Naive B cell (primary cell): Measurements from ENCODE around the gene CHRNA5. TPM values are rescaled to one million over a fixed set of nuclear protein-coding genes. Genes with fewer than 3 reads are reported as not detected.
"Not testable (repeated sequence)": the region's sequence is repeated elsewhere in the genome, so short reads cannot be mapped to it uniquely, and the experiment has no call there.

Experiments
- ATAC-seq, 2 donors: fragments of 150-1000 bp; cut with Tn5 transposase; 2 replicates each; pipeline ENCODE4 v1.10.0; 2021; ENCODE audit warnings: low read depth in 2 of 2, mild to moderate bottlenecking in 2 of 2, moderate library complexity in 2 of 2
- DNase-seq: peaks from one replicate; pipeline ENCODE4 v3.0.0; 2022
- H3K27ac Mint-ChIP-seq, 6 donors: one replicate each; pipeline ENCODE4 v1.8.0; 2020 to 2022; ENCODE audit warnings: mild to moderate bottlenecking in 6 of 6, mixed read lengths in 6 of 6, moderate library complexity in 5 of 6, inconsistent platforms in 2 of 6
- H3K27me3 Mint-ChIP-seq, 3 donors: one replicate each; pipeline ENCODE4 v1.8.0; 2021 to 2022; ENCODE audit warnings: mixed read lengths in 3 of 3, mild to moderate bottlenecking in 1 of 3
- H3K36me3 Mint-ChIP-seq, 2 donors: one replicate each; pipeline ENCODE4 v1.8.0; 2020 to 2022; ENCODE audit warnings: mixed read lengths in 2 of 2, inconsistent platforms in 1 of 2, mild to moderate bottlenecking in 1 of 2
- H3K4me1 Mint-ChIP-seq, 3 donors: one replicate each; pipeline ENCODE4 v1.8.0; 2020 to 2022; ENCODE audit warnings: mixed read lengths in 3 of 3, inconsistent platforms in 1 of 3, mild to moderate bottlenecking in 1 of 3, moderate library complexity in 1 of 3
- H3K4me3 Mint-ChIP-seq, 8 donors: one replicate each; pipeline ENCODE4 v1.8.0; 2020 to 2022; ENCODE audit warnings: mild to moderate bottlenecking in 8 of 8, mixed read lengths in 8 of 8, moderate library complexity in 8 of 8, inconsistent platforms in 2 of 8
- H3K9me3 Mint-ChIP-seq, 7 donors: one replicate each; pipeline ENCODE4 v1.8.0; 2020 to 2022; ENCODE audit warnings: mixed read lengths in 7 of 7, mild to moderate bottlenecking in 5 of 7, inconsistent platforms in 2 of 7, moderate library complexity in 1 of 7
- polyA plus RNA-seq, 6 donors: library from polyadenylated mRNA; unstranded; fragments of 300-500 nt; fragmentation: Illumina TruSeq; gene quantifications; one replicate each; pipeline ENCODE4 v1.2.3, GENCODE V29; 2021; ENCODE audit warnings: low read depth in 6 of 6

Gene CHRNA5
- under 1 TPM in 2 of 6 donors, not detected in 4; 0.23 to 0.49 TPM for polyA plus RNA-seq

DNA sequence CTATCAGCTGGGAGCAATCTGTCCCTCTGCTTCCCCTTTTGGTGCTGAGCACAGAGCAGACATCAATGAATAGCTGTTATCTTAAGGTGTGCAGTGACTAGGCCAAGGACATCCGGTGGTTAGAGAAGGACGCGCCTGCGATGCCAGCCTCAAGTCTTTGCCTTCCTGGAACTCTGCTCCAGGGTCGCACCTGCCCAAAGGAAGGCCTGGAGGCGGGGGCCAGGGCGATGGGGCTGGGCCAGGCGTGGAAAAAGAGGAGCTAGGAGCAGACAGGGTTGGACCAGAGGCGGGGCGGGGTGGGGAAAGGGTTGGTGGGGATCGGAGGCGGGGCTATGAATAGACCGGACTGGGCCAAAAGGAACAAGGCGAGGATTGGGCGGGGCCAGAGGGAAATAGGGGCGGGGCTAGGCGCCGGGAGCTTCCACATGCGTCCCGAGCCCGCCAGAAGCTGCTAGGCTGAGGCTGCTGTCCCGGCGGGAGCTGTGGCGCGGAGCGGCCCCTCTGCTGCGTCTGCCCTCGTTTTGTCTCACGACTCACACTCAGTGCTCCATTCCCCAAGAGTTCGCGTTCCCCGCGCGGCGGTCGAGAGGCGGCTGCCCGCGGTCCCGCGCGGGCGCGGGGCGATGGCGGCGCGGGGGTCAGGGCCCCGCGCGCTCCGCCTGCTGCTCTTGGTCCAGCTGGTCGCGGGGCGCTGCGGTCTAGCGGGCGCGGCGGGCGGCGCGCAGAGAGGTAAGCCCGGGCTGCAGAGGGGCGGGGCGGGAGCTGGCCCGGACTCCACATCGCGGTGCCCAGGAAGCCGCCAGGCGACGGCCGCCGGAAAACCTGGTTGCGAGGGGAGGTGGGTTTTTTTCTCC, at the start of gene CHRNA5:
CHRNA5 (plus strand) TSS at position 424 of the 854 bp plus-strand sequence; CDS start at position 624, 200 bp downstream.
- Mint-ChIP-seq H3K27me3 (peaks cover 6 to 34% (median 9%) of the 10 kb centered on the region in 3 donors), H3K9me3 (no peaks in the 10 kb centered on the region), H3K4me3 (peak within 1 kb of the TSS; percentile 87 to 96 (median 92)), H3K4me1 (peaks cover 17 to 23% (median 21%) of the 10 kb centered on the region in 3 donors), H3K36me3 (no peaks in the 10 kb centered on the region), H3K27ac (peak within 1 kb of the TSS in 5 of 6 donors; percentile 47 to 92 (median 71))
- DNase-seq (peak; percentile 63), ATAC-seq (peak; percentile 82 to 87)

DNA sequence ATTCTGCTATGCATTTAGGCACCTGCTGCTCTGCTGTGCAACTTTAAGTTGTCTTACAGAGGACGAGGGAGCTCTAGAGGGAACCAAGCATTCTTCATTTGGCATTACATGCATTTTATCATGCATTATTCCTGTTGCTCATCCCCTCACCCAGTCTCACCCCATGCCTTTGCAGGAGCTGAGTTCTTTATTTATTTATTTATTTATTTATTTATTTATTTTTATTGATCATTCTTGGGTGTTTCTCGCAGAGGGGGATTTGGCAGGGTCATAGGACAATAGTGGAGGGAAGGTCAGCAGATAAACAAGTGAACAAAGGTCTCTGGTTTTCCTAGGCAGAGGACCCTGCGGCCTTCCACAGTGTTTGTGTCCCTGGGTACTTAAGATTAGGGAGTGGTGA, 45.3 kb upstream of the CHRNA5 start:
- not testable (repeated sequence) for H3K36me3 Mint-ChIP-seq, DNase-seq, ATAC-seq, H3K27me3 Mint-ChIP-seq, H3K27ac Mint-ChIP-seq, H3K4me1 Mint-ChIP-seq, H3K4me3 Mint-ChIP-seq
- H3K9me3 Mint-ChIP-seq = peaks cover 0 to 16% (median 5%) of the 10 kb centered on the region in 7 donors

DNA sequence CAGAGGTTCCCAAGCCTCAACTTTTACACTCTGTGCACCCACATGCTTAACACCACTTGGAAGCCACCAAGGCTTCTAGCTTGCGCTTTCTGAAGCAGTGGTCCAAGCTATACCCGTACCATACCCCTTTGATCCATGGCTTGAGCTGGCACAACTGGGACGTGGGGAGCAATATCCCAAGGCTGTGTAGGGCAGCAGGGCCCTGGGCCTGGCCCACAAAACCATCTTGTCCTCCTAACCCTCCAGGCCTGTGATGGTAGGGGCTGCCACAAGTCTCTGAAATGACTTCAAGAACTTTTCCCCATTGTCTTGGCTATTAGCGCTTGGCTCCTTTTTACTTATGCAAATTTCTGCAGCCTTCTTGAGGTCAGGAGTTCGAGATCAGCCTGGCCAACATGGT, 41.1 kb upstream of the CHRNA5 start:
- Mint-ChIP-seq H3K27ac (no peak overlapping the region), H3K4me1 (no peaks in the 10 kb centered on the region), H3K27me3 (peaks cover 0 to 6% (median 5%) of the 10 kb centered on the region in 3 donors), H3K4me3 (no peak overlapping the region), H3K9me3 (peaks cover 0 to 16% (median 5%) of the 10 kb centered on the region in 7 donors), H3K36me3 (no peaks in the 10 kb centered on the region)
- DNase-seq (no peak), ATAC-seq (no peak)

DNA sequence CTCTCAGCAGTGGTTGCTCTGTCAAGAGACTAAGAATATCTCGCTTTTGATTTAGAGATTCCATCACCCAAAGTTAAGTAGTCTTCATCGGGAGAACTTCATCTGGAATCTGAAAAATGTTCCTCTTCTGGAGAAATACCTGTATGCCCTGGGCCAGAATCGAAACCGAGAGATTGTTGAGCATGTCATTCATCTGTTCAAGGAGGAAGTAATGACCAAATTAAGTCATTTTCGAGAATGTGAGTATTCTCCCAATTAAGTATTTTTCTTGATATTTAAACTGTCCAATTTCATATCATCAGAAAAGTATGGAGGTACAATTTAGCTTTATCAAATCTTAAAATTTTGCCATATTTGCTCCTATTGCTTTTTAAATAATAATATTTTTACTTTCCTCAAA, 38.0 kb upstream of the CHRNA5 start:
- DNase-seq = no peak
- peaks cover 0 to 6% (median 5%) of the 10 kb centered on the region in 3 donors for H3K27me3 Mint-ChIP-seq
- peaks cover 0 to 16% (median 5%) of the 10 kb centered on the region in 7 donors for H3K9me3 Mint-ChIP-seq
- H3K4me1 Mint-ChIP-seq = no peaks in the 10 kb centered on the region
- H3K27ac Mint-ChIP-seq = no peak overlapping the region
- no peak overlapping the region for H3K4me3 Mint-ChIP-seq
- no peak for ATAC-seq
- H3K36me3 Mint-ChIP-seq = no peaks in the 10 kb centered on the region

DNA sequence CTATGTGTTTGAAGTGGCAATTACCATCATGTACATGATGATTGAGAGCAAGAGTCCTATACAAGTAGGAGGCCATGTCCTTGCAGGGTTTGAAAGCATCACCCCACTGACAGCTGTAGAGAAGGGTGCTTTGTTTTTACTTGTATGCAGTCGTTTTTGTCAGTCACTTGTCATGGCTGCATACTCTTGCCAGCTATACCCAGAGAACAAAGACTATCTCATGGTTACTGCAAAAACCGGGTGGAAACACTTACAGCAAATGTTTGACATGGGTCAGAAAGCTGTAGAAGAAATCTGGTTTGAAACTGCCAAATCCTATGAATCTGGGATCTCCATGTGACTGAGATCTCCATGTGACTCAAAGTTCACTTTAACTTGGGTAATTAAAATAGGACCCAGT, 32.0 kb upstream of the CHRNA5 start:
- Mint-ChIP-seq H3K9me3 (no peaks in the 10 kb centered on the region), H3K27ac (no peak overlapping the region), H3K4me1 (no peaks in the 10 kb centered on the region), H3K27me3 (peaks cover 0 to 4% (median 0%) of the 10 kb centered on the region in 3 donors), H3K36me3 (no peaks in the 10 kb centered on the region), H3K4me3 (no peak overlapping the region)
- DNase-seq (no peak), ATAC-seq (no peak)

DNA sequence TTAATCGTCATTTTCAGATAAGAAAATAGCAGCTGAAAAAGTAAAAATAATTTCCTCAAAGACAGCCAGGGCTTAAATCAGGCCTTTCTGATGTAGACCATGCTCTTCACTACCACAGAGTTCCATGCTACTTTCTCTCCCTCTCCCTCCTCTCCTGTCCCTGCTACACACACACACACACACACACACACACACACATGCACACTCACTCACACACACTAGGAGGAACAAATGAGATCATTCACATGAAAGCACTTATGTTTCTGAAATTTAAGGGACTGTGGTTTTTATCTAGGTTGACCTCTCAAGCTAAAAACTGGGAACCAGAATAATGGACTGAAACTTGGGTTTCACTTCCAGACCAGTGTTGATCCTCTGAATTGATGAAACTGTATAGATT, 29.2 kb upstream of the CHRNA5 start:
- H3K27ac Mint-ChIP-seq = peak overlapping the region in 1 of 6 donors; percentile 7
- H3K27me3 Mint-ChIP-seq = peaks cover 0 to 4% (median 0%) of the 10 kb centered on the region in 3 donors
- no peak for ATAC-seq
- DNase-seq = no peak
- no peaks in the 10 kb centered on the region for H3K9me3 Mint-ChIP-seq
- H3K36me3 Mint-ChIP-seq = no peaks in the 10 kb centered on the region
- peaks cover under 1 to 15% (median 6%) of the 10 kb centered on the region in 3 donors for H3K4me1 Mint-ChIP-seq
- peak overlapping the region in 1 of 8 donors; percentile 29 for H3K4me3 Mint-ChIP-seq

DNA sequence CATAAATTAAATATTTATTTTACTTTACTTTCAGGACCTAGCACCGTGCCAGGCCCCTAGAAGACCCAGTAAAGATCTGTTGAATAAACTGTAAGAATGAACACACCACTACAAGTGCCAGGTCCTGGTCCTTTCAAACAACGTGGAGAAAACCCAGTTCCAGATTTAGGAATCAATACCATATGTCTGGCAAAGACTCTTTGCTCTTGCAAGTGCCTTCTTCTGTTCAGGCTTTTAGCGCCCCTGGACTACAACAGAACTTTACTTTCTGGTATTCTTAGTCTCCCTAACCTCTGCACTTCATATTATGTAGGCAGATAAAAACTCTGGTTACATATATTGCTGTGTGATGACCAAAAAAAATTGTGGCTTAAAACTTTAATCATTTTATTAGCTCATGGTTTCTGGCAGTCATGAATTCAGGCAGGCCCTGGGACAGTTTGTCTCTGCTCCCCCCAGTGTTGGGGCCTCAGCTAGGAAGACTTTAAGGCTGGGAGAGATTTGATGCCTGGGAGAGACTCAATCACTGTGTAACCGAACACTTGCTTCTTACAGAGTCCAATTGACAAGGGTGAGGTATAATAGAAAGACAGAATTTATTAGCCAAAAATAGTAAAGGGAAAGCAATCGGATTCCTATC, 27.9 kb upstream of the CHRNA5 start:
- H3K27me3 Mint-ChIP-seq = peaks cover 0 to 4% (median 0%) of the 10 kb centered on the region in 3 donors
- H3K27ac Mint-ChIP-seq = no peak overlapping the region
- no peak for ATAC-seq
- H3K4me1 Mint-ChIP-seq = peaks cover 7 to 20% (median 14%) of the 10 kb centered on the region in 3 donors
- no peaks in the 10 kb centered on the region for H3K9me3 Mint-ChIP-seq
- DNase-seq = no peak
- peak overlapping the region in 2 of 8 donors; percentile 6 to 81 for H3K4me3 Mint-ChIP-seq
- H3K36me3 Mint-ChIP-seq = peaks cover 0 to 2% of the 10 kb centered on the region in 2 donors

DNA sequence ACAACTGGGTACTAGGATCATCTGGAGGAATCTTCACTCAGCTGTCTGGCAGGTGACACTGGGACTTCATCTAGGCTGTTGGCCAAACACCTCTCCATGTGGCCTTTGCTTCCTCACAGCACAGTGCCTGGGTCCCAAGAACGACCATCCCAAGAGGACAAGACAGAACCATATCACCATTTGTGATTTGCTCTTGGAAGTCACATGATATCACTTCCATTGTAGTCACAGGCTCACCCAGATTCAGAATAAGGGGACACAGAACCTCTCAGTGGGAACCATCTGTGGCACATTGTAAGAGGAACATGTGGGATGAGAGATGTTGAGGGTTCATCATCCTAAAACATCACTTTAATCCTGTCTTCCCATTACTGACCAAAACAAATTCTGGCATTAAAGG, 27.0 kb upstream of the CHRNA5 start:
- H3K27ac Mint-ChIP-seq = peak overlapping the region in 1 of 6 donors; percentile 71
- H3K9me3 Mint-ChIP-seq = no peaks in the 10 kb centered on the region
- peak overlapping the region in 3 of 8 donors; percentile 52 to 81 (median 59) for H3K4me3 Mint-ChIP-seq
- H3K36me3 Mint-ChIP-seq = peaks cover 0 to 7% of the 10 kb centered on the region in 2 donors
- H3K4me1 Mint-ChIP-seq = peaks cover 7 to 20% (median 18%) of the 10 kb centered on the region in 3 donors
- no peak for ATAC-seq
- no peak for DNase-seq
- H3K27me3 Mint-ChIP-seq = peaks cover 0 to 4% (median 0%) of the 10 kb centered on the region in 3 donors

DNA sequence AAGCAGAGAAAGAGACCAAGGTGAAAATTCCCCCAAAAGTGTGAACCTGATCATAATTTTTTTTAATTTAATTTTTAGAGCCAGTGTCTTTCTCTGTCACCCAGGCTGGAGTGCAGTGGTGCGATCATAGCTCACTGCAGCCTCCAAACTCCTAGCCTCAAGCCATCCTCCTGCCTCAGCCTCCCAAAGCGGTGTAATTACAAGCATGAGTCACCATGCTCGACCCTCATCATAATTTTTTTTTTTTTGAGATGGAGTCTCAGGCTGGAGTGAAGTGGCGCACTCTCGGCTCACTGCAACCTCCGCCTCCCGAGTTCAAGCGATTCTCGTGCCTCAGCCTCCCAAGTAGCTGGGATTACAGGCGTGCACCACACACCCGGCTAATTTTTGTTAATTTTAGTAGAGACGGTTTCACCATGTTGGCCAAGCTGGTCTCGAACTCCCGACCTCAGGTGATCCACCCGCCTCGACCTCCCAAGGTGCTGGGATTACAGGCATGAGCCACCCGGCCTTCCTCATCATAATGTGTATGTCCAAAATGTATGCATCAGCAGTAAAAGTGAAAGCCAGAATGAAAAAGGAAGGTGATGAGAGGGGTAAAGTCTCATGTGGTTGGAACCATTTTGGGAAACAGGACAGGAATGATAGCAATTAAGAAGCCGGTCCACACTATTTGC, 25.7 kb upstream of the CHRNA5 start:
- H3K9me3 Mint-ChIP-seq, ATAC-seq, DNase-seq, H3K27me3 Mint-ChIP-seq, H3K36me3 Mint-ChIP-seq: not testable (repeated sequence)
- peak overlapping the region; percentile 88 to 99 (median 96) for H3K4me3 Mint-ChIP-seq
- peaks cover 7 to 20% (median 18%) of the 10 kb centered on the region in 3 donors for H3K4me1 Mint-ChIP-seq
- H3K27ac Mint-ChIP-seq = peak overlapping the region; percentile 94 to 99 (median 99)

DNA sequence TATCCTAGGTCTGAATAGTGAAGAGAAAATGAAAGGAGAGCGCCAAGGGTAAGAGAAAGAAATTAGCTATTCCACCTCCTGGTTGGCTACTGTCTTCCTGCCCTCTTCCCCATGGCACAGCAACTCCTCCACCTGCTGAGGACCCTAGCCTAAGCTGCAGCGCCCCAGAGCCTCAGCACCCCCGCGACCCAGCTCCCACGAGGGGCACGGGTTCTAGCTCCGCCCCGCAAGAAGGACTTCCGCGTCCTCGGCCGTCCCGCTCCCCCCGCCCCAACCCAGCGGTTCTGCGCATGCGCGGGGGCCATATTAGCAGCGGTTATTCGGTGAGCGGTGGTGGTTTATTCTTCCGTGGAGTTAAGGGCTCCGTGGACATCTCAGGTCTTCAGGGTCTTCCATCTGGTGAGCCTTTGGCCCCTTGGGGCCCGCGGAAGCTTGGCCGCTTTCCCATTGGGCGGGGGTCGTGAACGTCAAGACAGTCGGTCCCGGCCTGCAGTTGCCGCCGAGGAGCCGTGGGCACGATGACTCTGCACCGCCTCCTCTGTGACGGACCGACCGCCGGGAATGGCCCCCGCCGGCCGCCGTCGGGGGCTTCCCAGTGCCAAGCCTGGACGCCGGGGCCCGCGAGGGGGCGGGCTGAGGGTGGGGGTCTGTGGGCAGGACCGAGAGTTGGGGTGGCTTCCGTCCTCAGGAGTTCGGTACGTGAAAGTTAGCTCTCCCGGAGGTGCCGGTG, 25.0 kb upstream of the CHRNA5 start, which contains the start of gene PSMA4:
PSMA4 (plus strand) TSS at position 304 of the 730 bp plus-strand sequence. CDS start 1,484 bp downstream, outside the sequence.
- peaks cover 0 to under 1% (median 0%) of the 10 kb centered on the region in 3 donors for H3K27me3 Mint-ChIP-seq
- H3K27ac Mint-ChIP-seq = peak within 1 kb of the TSS; percentile 94 to 99 (median 99)
- ATAC-seq (peak; percentile 85 to 86), DNase-seq (peak; percentile 96)
- H3K4me3 Mint-ChIP-seq = peak within 1 kb of the TSS; percentile 88 to 99 (median 96)
- H3K9me3 Mint-ChIP-seq = no peaks in the 10 kb centered on the region
- H3K36me3 Mint-ChIP-seq = peaks cover 0 to 7% of the 10 kb centered on the region in 2 donors
- peaks cover 7 to 20% (median 18%) of the 10 kb centered on the region in 3 donors for H3K4me1 Mint-ChIP-seq

DNA sequence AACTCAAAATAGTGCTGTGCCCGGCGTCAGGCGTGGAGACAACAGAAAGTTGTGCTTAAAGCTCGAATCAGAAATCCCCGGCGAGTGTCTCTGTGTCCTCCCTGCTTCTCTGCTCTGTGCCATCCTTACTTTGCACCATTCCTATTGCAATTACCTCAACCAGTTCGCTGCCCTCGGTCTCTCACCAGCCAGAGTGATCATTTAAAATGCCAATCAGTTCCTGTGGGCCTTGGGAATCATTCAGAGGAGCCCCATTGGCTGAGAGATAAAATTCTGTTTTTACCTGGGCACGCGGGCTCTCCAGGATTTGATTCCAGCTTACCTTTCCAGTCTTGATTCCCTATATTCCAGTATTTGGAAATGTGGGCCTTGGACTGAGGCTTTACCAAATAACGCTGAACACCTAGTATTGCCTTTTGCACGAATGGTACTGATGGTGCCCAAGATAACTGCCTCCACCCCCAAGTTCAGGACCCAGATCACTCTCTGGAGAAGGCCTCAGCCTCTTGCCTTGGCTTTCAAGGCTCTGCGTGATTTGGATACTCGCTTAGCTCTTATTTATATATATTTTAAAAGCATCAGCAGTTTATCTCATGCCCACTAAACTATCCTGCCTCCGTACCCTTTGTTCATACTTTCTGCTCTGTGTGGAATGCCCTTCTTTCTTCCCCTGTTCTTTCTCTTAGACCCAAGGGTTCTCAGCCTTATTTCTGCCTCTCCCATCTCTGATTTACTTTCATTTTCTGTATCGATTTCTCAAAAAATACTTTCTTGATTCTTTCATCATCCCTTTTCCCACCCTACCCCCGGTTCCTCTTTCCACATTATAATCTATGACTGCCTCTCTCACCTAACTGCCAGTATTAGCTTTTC, 24.2 kb upstream of the CHRNA5 start:
- Mint-ChIP-seq H3K36me3 (peaks cover 0 to 7% of the 10 kb centered on the region in 2 donors), H3K27ac (peak overlapping the region; percentile 94 to 99 (median 98)), H3K9me3 (no peaks in the 10 kb centered on the region), H3K27me3 (no peaks in the 10 kb centered on the region), H3K4me1 (peaks cover 7 to 20% (median 18%) of the 10 kb centered on the region in 3 donors), H3K4me3 (peak overlapping the region; percentile 88 to 99 (median 96))
- ATAC-seq (no peak), DNase-seq (peak; percentile 18)

DNA sequence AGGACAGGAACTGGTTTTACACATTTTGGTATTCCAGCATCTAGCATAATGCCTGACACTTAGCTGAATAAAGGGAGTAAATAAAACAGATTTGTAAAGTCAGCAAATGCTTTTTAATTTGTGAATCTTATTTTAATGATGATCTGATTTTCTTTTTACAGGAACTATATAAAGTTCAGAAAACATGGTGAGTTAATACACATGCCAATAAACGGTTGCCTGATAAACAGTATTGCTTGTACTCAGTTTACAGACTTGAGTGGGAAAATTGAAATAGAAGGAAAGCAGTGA, 23.6 kb upstream of the CHRNA5 start:
- no peak for ATAC-seq
- no peaks in the 10 kb centered on the region for H3K27me3 Mint-ChIP-seq
- H3K4me1 Mint-ChIP-seq = peaks cover 7 to 20% (median 18%) of the 10 kb centered on the region in 3 donors
- H3K9me3 Mint-ChIP-seq = no peaks in the 10 kb centered on the region
- H3K36me3 Mint-ChIP-seq = peaks cover 0 to 7% of the 10 kb centered on the region in 2 donors
- H3K27ac Mint-ChIP-seq = peak overlapping the region; percentile 30 to 99 (median 93)
- DNase-seq = no peak
- peak overlapping the region; percentile 88 to 99 (median 96) for H3K4me3 Mint-ChIP-seq
